ENCODE measurements around the gene RNF224. TPM values are rescaled to one million over a fixed set of nuclear protein-coding genes. Genes with fewer than 3 reads are reported as not detected.

RNF224 gene
- total and polyA plus RNA-seq, 2 experiments from 2014 or later: 0.63 TPM; not detected in 1

DNA sequence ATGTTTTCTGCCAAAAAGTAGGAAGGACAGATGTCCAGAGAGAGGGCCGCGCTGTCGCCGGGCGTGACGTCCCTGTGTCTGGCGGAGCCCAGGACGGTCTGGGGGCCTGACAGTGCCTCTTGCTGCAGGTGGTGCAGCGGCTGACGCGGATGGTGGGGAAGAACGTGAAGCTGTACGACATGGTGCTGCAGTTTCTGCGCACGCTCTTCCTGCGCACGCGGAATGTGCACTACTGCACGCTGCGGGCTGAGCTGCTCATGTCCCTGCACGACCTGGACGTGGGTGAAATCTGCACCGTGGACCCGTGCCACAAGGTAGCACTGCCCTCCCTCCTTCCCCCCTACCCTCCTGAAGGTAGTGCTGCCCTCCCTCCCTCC, 35.6 kb downstream of the RNF224 start (continued):
- TF ChIP-seq, protein P1, sequence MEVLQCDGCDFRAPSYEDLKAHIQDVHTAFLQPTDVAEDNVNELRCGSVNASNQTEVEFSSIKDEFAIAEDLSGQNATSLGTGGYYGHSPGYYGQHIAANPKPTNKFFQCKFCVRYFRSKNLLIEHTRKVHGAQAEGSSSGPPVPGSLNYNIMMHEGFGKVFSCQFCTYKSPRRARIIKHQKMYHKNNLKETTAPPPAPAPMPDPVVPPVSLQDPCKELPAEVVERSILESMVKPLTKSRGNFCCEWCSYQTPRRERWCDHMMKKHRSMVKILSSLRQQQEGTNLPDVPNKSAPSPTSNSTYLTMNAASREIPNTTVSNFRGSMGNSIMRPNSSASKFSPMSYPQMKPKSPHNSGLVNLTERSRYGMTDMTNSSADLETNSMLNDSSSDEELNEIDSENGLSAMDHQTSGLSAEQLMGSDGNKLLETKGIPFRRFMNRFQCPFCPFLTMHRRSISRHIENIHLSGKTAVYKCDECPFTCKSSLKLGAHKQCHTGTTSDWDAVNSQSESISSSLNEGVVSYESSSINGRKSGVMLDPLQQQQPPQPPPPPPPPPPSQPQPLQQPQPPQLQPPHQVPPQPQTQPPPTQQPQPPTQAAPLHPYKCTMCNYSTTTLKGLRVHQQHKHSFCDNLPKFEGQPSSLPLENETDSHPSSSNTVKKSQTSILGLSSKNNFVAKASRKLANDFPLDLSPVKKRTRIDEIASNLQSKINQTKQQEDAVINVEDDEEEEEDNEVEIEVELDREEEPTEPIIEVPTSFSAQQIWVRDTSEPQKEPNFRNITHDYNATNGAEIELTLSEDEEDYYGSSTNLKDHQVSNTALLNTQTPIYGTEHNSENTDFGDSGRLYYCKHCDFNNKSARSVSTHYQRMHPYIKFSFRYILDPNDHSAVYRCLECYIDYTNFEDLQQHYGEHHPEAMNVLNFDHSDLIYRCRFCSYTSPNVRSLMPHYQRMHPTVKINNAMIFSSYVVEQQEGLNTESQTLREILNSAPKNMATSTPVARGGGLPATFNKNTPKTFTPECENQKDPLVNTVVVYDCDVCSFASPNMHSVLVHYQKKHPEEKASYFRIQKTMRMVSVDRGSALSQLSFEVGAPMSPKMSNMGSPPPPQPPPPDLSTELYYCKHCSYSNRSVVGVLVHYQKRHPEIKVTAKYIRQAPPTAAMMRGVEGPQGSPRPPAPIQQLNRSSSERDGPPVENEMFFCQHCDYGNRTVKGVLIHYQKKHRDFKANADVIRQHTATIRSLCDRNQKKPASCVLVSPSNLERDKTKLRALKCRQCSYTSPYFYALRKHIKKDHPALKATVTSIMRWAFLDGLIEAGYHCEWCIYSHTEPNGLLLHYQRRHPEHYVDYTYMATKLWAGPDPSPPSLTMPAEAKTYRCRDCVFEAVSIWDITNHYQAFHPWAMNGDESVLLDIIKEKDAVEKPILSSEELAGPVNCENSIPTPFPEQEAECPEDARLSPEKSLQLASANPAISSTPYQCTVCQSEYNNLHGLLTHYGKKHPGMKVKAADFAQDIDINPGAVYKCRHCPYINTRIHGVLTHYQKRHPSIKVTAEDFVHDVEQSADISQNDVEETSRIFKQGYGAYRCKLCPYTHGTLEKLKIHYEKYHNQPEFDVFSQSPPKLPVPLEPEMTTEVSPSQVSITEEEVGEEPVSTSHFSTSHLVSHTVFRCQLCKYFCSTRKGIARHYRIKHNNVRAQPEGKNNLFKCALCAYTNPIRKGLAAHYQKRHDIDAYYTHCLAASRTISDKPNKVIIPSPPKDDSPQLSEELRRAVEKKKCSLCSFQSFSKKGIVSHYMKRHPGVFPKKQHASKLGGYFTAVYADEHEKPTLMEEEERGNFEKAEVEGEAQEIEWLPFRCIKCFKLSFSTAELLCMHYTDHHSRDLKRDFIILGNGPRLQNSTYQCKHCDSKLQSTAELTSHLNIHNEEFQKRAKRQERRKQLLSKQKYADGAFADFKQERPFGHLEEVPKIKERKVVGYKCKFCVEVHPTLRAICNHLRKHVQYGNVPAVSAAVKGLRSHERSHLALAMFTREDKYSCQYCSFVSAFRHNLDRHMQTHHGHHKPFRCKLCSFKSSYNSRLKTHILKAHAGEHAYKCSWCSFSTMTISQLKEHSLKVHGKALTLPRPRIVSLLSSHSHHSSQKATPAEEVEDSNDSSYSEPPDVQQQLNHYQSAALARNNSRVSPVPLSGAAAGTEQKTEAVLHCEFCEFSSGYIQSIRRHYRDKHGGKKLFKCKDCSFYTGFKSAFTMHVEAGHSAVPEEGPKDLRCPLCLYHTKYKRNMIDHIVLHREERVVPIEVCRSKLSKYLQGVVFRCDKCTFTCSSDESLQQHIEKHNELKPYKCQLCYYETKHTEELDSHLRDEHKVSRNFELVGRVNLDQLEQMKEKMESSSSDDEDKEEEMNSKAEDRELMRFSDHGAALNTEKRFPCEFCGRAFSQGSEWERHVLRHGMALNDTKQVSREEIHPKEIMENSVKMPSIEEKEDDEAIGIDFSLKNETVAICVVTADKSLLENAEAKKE (CRISPR knock-in tag; IDR thresholded peaks at IDR 0.05): no peak
- TF ChIP-seq ZNF114 (CRISPR knock-in tag; IDR thresholded peaks at IDR 0.05): no peak
- TF ChIP-seq NANOG (IDR thresholded peaks at IDR 0.05; ENCODE audit: borderline replicate concordance): no peak
- TF ChIP-seq, protein P2, sequence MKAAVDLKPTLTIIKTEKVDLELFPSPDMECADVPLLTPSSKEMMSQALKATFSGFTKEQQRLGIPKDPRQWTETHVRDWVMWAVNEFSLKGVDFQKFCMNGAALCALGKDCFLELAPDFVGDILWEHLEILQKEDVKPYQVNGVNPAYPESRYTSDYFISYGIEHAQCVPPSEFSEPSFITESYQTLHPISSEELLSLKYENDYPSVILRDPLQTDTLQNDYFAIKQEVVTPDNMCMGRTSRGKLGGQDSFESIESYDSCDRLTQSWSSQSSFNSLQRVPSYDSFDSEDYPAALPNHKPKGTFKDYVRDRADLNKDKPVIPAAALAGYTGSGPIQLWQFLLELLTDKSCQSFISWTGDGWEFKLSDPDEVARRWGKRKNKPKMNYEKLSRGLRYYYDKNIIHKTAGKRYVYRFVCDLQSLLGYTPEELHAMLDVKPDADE (IDR thresholded peaks at IDR 0.05): no peak

DNA sequence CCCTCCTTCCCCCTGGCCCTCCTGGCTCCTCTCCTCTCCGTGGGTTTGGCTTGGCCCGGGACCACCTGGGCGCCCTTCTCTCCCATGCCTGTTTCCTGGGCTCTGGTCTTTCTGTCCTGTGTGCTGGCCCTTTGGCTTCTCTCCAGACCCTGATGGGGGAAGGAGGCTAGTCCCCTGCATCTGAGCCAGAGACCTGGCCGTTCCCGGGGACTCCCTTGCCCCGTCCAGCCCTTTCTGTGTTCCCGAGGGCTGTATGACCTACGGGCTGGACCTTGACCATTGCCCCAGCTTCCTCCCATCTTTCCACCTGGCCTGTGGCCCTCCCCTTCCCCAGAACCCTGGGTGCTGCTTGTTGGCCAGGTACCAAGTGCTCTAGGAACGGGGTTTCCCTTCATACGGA, 36.2 kb downstream of the RNF224 start:
- no peak overlapping the region for H3K4me3 Mint-ChIP-seq
- ATAC-seq (no peak), DNase-seq (ENCODE audit: low spot score) (no peak)
- H3K79me2 ChIP-seq (replicated peaks; ENCODE audit: insufficient read depth): no peaks in the 10 kb centered on the region
- no peaks in the 10 kb centered on the region for H3K9me2 ChIP-seq (ENCODE audit: insufficient read depth)
- no peak overlapping the region for H3K4me3 ChIP-seq
- H3F3A ChIP-seq (replicated peaks; ENCODE audit: low read depth): 0 out of 2 replicates have a peak, but pooled peaks cover 11% of the 10 kb centered on the region
- H3K4me2 ChIP-seq: no peak overlapping the region
- no peaks in the 10 kb centered on the region for H3K27me3 ChIP-seq (ENCODE audit: insufficient read depth)
- H2AFZ ChIP-seq: no peak overlapping the region
- H3K36me3 Mint-ChIP-seq (ENCODE audit: low read depth): peaks cover 32% of the 10 kb centered on the region
- H3K27me3 Mint-ChIP-seq (ENCODE audit: insufficient read depth, low read depth, poor library complexity): peaks cover 13% of the 10 kb centered on the region
- 0 out of 2 replicates have a peak, but pooled peaks cover 4% of the 10 kb centered on the region for H4K20me1 ChIP-seq (replicated peaks; ENCODE audit: insufficient read depth)
- H3K4me1 Mint-ChIP-seq: peaks cover 4% of the 10 kb centered on the region; the same call in 2 of the 3 replicates
- H3K27ac ChIP-seq (ENCODE audit: low read depth): no peak overlapping the region
- H3K27ac Mint-ChIP-seq: no peak overlapping the region
- H3K4me1 ChIP-seq (ENCODE audit: insufficient read depth): no peaks in the 10 kb centered on the region
- H3K36me3 ChIP-seq (ENCODE audit: insufficient read depth): peaks cover 13% of the 10 kb centered on the region
- no peaks in the 10 kb centered on the region; the same call in 2 of the 3 replicates for H3K9me3 Mint-ChIP-seq
- TF ChIP-seq, protein P3, sequence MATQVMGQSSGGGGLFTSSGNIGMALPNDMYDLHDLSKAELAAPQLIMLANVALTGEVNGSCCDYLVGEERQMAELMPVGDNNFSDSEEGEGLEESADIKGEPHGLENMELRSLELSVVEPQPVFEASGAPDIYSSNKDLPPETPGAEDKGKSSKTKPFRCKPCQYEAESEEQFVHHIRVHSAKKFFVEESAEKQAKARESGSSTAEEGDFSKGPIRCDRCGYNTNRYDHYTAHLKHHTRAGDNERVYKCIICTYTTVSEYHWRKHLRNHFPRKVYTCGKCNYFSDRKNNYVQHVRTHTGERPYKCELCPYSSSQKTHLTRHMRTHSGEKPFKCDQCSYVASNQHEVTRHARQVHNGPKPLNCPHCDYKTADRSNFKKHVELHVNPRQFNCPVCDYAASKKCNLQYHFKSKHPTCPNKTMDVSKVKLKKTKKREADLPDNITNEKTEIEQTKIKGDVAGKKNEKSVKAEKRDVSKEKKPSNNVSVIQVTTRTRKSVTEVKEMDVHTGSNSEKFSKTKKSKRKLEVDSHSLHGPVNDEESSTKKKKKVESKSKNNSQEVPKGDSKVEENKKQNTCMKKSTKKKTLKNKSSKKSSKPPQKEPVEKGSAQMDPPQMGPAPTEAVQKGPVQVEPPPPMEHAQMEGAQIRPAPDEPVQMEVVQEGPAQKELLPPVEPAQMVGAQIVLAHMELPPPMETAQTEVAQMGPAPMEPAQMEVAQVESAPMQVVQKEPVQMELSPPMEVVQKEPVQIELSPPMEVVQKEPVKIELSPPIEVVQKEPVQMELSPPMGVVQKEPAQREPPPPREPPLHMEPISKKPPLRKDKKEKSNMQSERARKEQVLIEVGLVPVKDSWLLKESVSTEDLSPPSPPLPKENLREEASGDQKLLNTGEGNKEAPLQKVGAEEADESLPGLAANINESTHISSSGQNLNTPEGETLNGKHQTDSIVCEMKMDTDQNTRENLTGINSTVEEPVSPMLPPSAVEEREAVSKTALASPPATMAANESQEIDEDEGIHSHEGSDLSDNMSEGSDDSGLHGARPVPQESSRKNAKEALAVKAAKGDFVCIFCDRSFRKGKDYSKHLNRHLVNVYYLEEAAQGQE (IDR thresholded peaks at IDR 0.05; ENCODE audit: unreplicated experiment): no peak
- TF ChIP-seq, protein P2 (IDR thresholded peaks at IDR 0.05): no peak
